H9 (cell line): ENCODE data around the gene CYP27A1. TPM values are rescaled to one million over a fixed set of nuclear protein-coding genes. Genes with fewer than 3 reads are reported as not detected.

ENCODE experiments used
- DNase-seq: peaks from one replicate; pipeline ENCODE4 v3.0.0-alpha.2; 2017
- H2AFZ ChIP-seq: one replicate; pipeline ENCODE4 v1.6.1; 2013; ENCODE audit warnings: mild to moderate bottlenecking, low read length, control low read depth, moderate library complexity
- H2AK5ac ChIP-seq: 2 replicates; pipeline ENCODE4 v1.6.1; 2013; ENCODE audit warnings: low read length, control low read depth, mixed read lengths; ENCODE audit not compliant: insufficient read length
- H2BK120ac ChIP-seq: one replicate; pipeline ENCODE4 v1.6.1; 2013; ENCODE audit warnings: low read depth, mild to moderate bottlenecking, low read length, control low read depth, inconsistent platforms; ENCODE audit not compliant: poor library complexity, severe bottlenecking
- H2BK12ac ChIP-seq: 2 replicates; pipeline ENCODE4 v1.6.1; 2013; ENCODE audit warnings: low read length, control low read depth, mixed read lengths, low read depth; ENCODE audit not compliant: insufficient read length
- H2BK15ac ChIP-seq: 2 replicates; pipeline ENCODE4 v1.6.1; 2013; ENCODE audit warnings: low read depth, low read length, control low read depth
- H2BK20ac ChIP-seq: one replicate; pipeline ENCODE4 v1.6.1; 2013; ENCODE audit warnings: low read depth, mild to moderate bottlenecking, low read length, control low read depth, inconsistent platforms; ENCODE audit not compliant: poor library complexity, severe bottlenecking
- H2BK5ac ChIP-seq: 2 replicates; pipeline ENCODE4 v1.6.1; 2013; ENCODE audit warnings: low read length, control low read depth, mixed read lengths; ENCODE audit not compliant: insufficient read length
- H3K14ac ChIP-seq: 2 replicates; pipeline ENCODE4 v1.6.1; 2013; ENCODE audit warnings: low read length, control low read depth; ENCODE audit not compliant: insufficient read depth
- H3K18ac ChIP-seq: 2 replicates; pipeline ENCODE4 v1.6.1; 2013; ENCODE audit warnings: low read depth, mild to moderate bottlenecking, mixed read lengths, low read length, control low read depth; ENCODE audit not compliant: insufficient read length
- H3K23ac ChIP-seq: 2 replicates; pipeline ENCODE4 v1.6.1; 2013; ENCODE audit warnings: low read length, control low read depth, mixed read lengths, low read depth; ENCODE audit not compliant: insufficient read length
- H3K23me2 ChIP-seq: 2 replicates; pipeline ENCODE4 v1.6.1; 2013; ENCODE audit warnings: low read depth, mild to moderate bottlenecking, mixed read lengths, low read length, control low read depth; ENCODE audit not compliant: insufficient read length, poor library complexity, severe bottlenecking
- H3K27ac ChIP-seq: 2 replicates; pipeline ENCODE4 v1.5.1; 2013; ENCODE audit warnings: low read length, control low read depth, mixed read lengths, low read depth; ENCODE audit not compliant: insufficient read length
- H3K27me3 ChIP-seq: 2 replicates; pipeline ENCODE4 v1.6.1; 2013; ENCODE audit warnings: low read length, control low read depth, inconsistent platforms; ENCODE audit not compliant: insufficient read depth
- H3K4ac ChIP-seq: 2 replicates; pipeline ENCODE4 v1.6.1; 2013; ENCODE audit warnings: low read depth, mild to moderate bottlenecking, control low read depth, inconsistent platforms, low read length, moderate library complexity
- H3K4me1 ChIP-seq: 2 replicates; pipeline ENCODE4 v1.6.1; 2013; ENCODE audit warnings: low read length, control low read depth, inconsistent platforms; ENCODE audit not compliant: insufficient read depth
- H3K4me2 ChIP-seq: 2 replicates; pipeline ENCODE4 v1.6.1; 2013; ENCODE audit warnings: low read length, control low read depth, mixed read lengths; ENCODE audit not compliant: insufficient read length, insufficient read depth
- H3K56ac ChIP-seq: 2 replicates; pipeline ENCODE4 v1.6.1; 2013; ENCODE audit warnings: low read depth, mild to moderate bottlenecking, mixed read lengths, low read length, control low read depth; ENCODE audit not compliant: insufficient read length
- H3K79me1 ChIP-seq: 2 replicates; pipeline ENCODE4 v1.6.1; 2013; ENCODE audit warnings: low read depth, mild to moderate bottlenecking, moderate library complexity, low read length, control low read depth, inconsistent platforms; ENCODE audit not compliant: insufficient read depth, poor library complexity, severe bottlenecking
- H3K79me2 ChIP-seq: 2 replicates; pipeline ENCODE4 v1.6.1; 2013; ENCODE audit warnings: low read length, control low read depth, inconsistent platforms; ENCODE audit not compliant: insufficient read depth
- H3K9ac ChIP-seq: 2 replicates; pipeline ENCODE4 v1.6.1; 2013; ENCODE audit warnings: low read length, control low read depth, mixed read lengths; ENCODE audit not compliant: insufficient read length; ENCODE audit errors: extremely low read depth
- H3K9me3 ChIP-seq: one replicate; pipeline ENCODE4 v1.6.1; 2013; ENCODE audit warnings: low read depth, low read length, inconsistent platforms; ENCODE audit not compliant: control insufficient read depth
- H3T11ph ChIP-seq: one replicate; pipeline ENCODE4 v1.6.1; 2013; ENCODE audit warnings: mild to moderate bottlenecking, low read length, control low read depth, inconsistent platforms
- H4K20me1 ChIP-seq: one replicate; pipeline ENCODE4 v1.6.1; 2013; ENCODE audit not compliant: control insufficient read depth, insufficient read length, insufficient read depth
- H4K5ac ChIP-seq: 2 replicates; pipeline ENCODE4 v1.6.1; 2013; ENCODE audit warnings: low read depth, mild to moderate bottlenecking, mixed read lengths, low read length, control low read depth; ENCODE audit not compliant: insufficient read length
- H4K8ac ChIP-seq: replicated peaks from 2 replicates; pipeline ENCODE4 v1.6.1; 2013; ENCODE audit warnings: low read length, control low read depth, mixed read lengths, low read depth; ENCODE audit not compliant: insufficient read length
- H4K91ac ChIP-seq: 2 replicates; pipeline ENCODE4 v1.6.1; 2013; ENCODE audit warnings: low read depth, mild to moderate bottlenecking, moderate library complexity, mixed read lengths, low read length, control low read depth; ENCODE audit not compliant: insufficient read length
- H3K27ac Mint-ChIP-seq, 3 experiments: 2 replicates in 2 of 3; 3 replicates in 1 of 3; pipeline ENCODE4 v1.8.0; 2020 to 2021; ENCODE audit warnings: mixed read lengths in 3 of 3, mild to moderate bottlenecking in 1 of 3, moderate library complexity in 1 of 3
- H3K27me3 Mint-ChIP-seq: 2 replicates; pipeline ENCODE4 v1.8.0; 2021; ENCODE audit warnings: low read depth, mild to moderate bottlenecking, moderate library complexity, mixed read lengths
- H3K36me3 Mint-ChIP-seq, 3 experiments: 2 replicates in 2 of 3; 3 replicates in 1 of 3; pipeline ENCODE4 v1.8.0; 2020 to 2021; ENCODE audit warnings: low read depth in 3 of 3, mixed read lengths in 3 of 3; ENCODE audit not compliant: insufficient read depth in 1 of 3
- H3K4me1 Mint-ChIP-seq, 2 experiments: 2 replicates each; pipeline ENCODE4 v1.8.0; 2020; ENCODE audit warnings: mixed read lengths in 2 of 2
- H3K4me3 Mint-ChIP-seq, 2 experiments: 2 replicates in 1 of 2; 3 replicates in 1 of 2; pipeline ENCODE4 v1.8.0; 2020 to 2021; ENCODE audit warnings: mild to moderate bottlenecking in 2 of 2, mixed read lengths in 2 of 2, moderate library complexity in 1 of 2
- H3K9me3 Mint-ChIP-seq, 2 experiments: 2 replicates in 1 of 2; 3 replicates in 1 of 2; pipeline ENCODE4 v1.8.0; 2020; ENCODE audit warnings: mild to moderate bottlenecking in 2 of 2, mixed read lengths in 2 of 2, moderate library complexity in 1 of 2
- CTCF ChIP-seq: fragments of 200-600 bp; sonication (generic); conservative IDR thresholded peaks from 3 replicates; pipeline ENCODE4 v1.8.0; 2021; ENCODE audit warnings: antibody characterized with exemption, mild to moderate bottlenecking
- WGBS: extraction: QIAGEN DNeasy Blood & Tissue Kit; methylation state at CpG from one replicate; pipeline ENCODE4 v1.1.7; 2013; ENCODE audit warnings: missing lambda C conversion rate, low lambda C conversion rate, mixed read lengths; ENCODE audit not compliant: insufficient read length; ENCODE audit errors: extremely low coverage; 5-methylcytosine and 5-hydroxymethylcytosine counted together
- total RNA-seq: library from RNA; stranded (reverse); gene quantifications from 2 replicates; pipeline ENCODE4 v1.2.1, GENCODE V29; 2021

CYP27A1 gene
- total RNA-seq, 1 experiment from 2014 or later, result 3.1 TPM

- no peak overlapping the region for H3K27ac Mint-ChIP-seq
- no peak overlapping the region for H3K4me3 Mint-ChIP-seq
- Histone ChIP-seq H3K23me2 (no peaks in the 10 kb centered on the region), H4K20me1 (no peaks in the 10 kb centered on the region), H2AK5ac (no peak overlapping the region), H3T11ph (no peak overlapping the region), H2BK5ac (no peak overlapping the region), H2BK120ac (no peak overlapping the region), H3K27ac (no peak overlapping the region), H2BK12ac (no peak overlapping the region), H2BK20ac (no peak overlapping the region), H4K5ac (no peak overlapping the region), H2BK15ac (no peak overlapping the region), H3K23ac (no peak overlapping the region), H3K18ac (no peak overlapping the region), H4K91ac (no peak overlapping the region), H3K9me3 (no peaks in the 10 kb centered on the region), H3K79me2 (no peaks in the 10 kb centered on the region), H3K4me1 (peaks cover 3% of the 10 kb centered on the region; the same call in 1 of the 2 replicates), H3K4me2 (no peak overlapping the region), H3K79me1 (no peaks in the 10 kb centered on the region), H3K56ac (no peak overlapping the region), H3K14ac (no peak overlapping the region), H2AFZ (no peak overlapping the region), H3K9ac (no peak overlapping the region), H3K27me3 (no peaks in the 10 kb centered on the region), H4K8ac (no peak overlapping the region), H3K4ac (no peak overlapping the region)
- no CpG with 5 or more reads among the region's 4 CpGs for WGBS
- H3K9me3 Mint-ChIP-seq, result peaks cover 12 to 16% of the 10 kb centered on the region in 2 experiments
- TF ChIP-seq CTCF, result no peak
- H3K4me1 Mint-ChIP-seq, result peaks cover 27 to 32% of the 10 kb centered on the region in 2 experiments
- peaks cover 5 to 15% (median 8%) of the 10 kb centered on the region in 3 experiments for H3K36me3 Mint-ChIP-seq
- H3K27me3 Mint-ChIP-seq, result peaks cover 3% of the 10 kb centered on the region; the same call in 1 of the 2 replicates
- no peak for DNase-seq
Observed at GRCh38 chr2:218802386-218802994, 20.5 kb downstream of the CYP27A1 start.
